WTC11 (cell line): Measurements from ENCODE around the gene PRELP. TPM values are rescaled to one million over a fixed set of nuclear protein-coding genes. Genes with fewer than 3 reads are reported as not detected.

Source experiments
- ATAC-seq: fragments of 200-7000 bp; cut with Tn5 transposase; 2 replicates; pipeline ENCODE4 v1.10.0; 2021; ENCODE audit warnings: mild to moderate bottlenecking, moderate library complexity
- CTCF ChIA-PET: fragments of 300-600 bp; sonication (Branson Sonifier 250); formaldehyde crosslinking; loops from one replicate; lab custom pipeline; 2021; ENCODE audit warnings: antibody characterized with exemption; lab: Charles Lee
- POLR2A ChIA-PET: fragments of 350-600 bp; sonication (Branson Sonifier 250); formaldehyde crosslinking; loops from one replicate; lab custom pipeline; 2021; ENCODE audit warnings: antibody characterized with exemption; lab: Charles Lee
- DNase-seq: peaks from one replicate; pipeline ENCODE4 v3.0.0; 2021; ENCODE audit warnings: low spot score
- H3K27ac Mint-ChIP-seq: 2 replicates; pipeline ENCODE4 v1.8.0; 2021; ENCODE audit warnings: mixed read lengths
- H3K27me3 Mint-ChIP-seq: 2 replicates; pipeline ENCODE4 v1.8.0; 2021; ENCODE audit warnings: low read depth, mild to moderate bottlenecking, moderate library complexity, mixed read lengths
- H3K36me3 Mint-ChIP-seq: 2 replicates; pipeline ENCODE4 v1.8.0; 2021; ENCODE audit warnings: mixed read lengths
- H3K4me1 Mint-ChIP-seq: 2 replicates; pipeline ENCODE4 v1.8.0; 2022; ENCODE audit warnings: mixed read lengths
- H3K4me3 Mint-ChIP-seq: 2 replicates; pipeline ENCODE4 v1.8.0; 2021; ENCODE audit warnings: mild to moderate bottlenecking, moderate library complexity, mixed read lengths
- H3K9me3 Mint-ChIP-seq: 2 replicates; pipeline ENCODE4 v1.8.0; 2021; ENCODE audit warnings: mixed read lengths
- ATF1 ChIP-seq: sonication (generic); formaldehyde crosslinking; IDR thresholded peaks from 2 replicates; pipeline ENCODE4 v1.8.1; 2023; ENCODE audit warnings: mild to moderate bottlenecking, moderate library complexity, missing genetic modification reagents
- E2F1 ChIP-seq: sonication (generic); formaldehyde crosslinking; IDR thresholded peaks from 2 replicates; pipeline ENCODE4 v1.8.0; 2022; ENCODE audit warnings: mild to moderate bottlenecking, missing genetic modification reagents
- ELF4 ChIP-seq: sonication (generic); formaldehyde crosslinking; IDR thresholded peaks from 2 replicates; pipeline ENCODE4 v1.8.1; 2022; ENCODE audit warnings: low read depth, mild to moderate bottlenecking, moderate library complexity, missing genetic modification reagents
- EMX1 ChIP-seq: fragments of 250-450 bp; sonication (Bioruptor Pico); IDR thresholded peaks from 2 replicates; pipeline ENCODE4 v1.8.0; 2021; ENCODE audit warnings: mild to moderate bottlenecking
- ETV6 ChIP-seq: sonication (generic); formaldehyde crosslinking; IDR thresholded peaks from 2 replicates; pipeline ENCODE4 v1.8.1; 2022; ENCODE audit warnings: mild to moderate bottlenecking, missing genetic modification reagents
- HMGA2 ChIP-seq: fragments of 250-450 bp; sonication (Bioruptor Pico); IDR thresholded peaks from 2 replicates; pipeline ENCODE4 v1.4.0; 2021; ENCODE audit warnings: mild to moderate bottlenecking, moderate library complexity
- JAZF1 ChIP-seq: fragments of 250-450 bp; sonication (Bioruptor Pico); IDR thresholded peaks from 2 replicates; pipeline ENCODE4 v1.9.0; 2021; ENCODE audit warnings: moderate library complexity, mild to moderate bottlenecking, inconsistent platforms
- MYBL2 ChIP-seq: sonication (generic); formaldehyde crosslinking; IDR thresholded peaks from 2 replicates; pipeline ENCODE4 v1.8.1; 2023; ENCODE audit warnings: mild to moderate bottlenecking, moderate library complexity, missing genetic modification reagents
- NFATC4 ChIP-seq: fragments of 250-450 bp; sonication (Bioruptor Pico); IDR thresholded peaks from 2 replicates; pipeline ENCODE4 v1.9.0; 2021; ENCODE audit warnings: mild to moderate bottlenecking
- NR1H2 ChIP-seq: sonication (generic); formaldehyde crosslinking; IDR thresholded peaks from 2 replicates; pipeline ENCODE4 v1.9.0; 2021; ENCODE audit warnings: mild to moderate bottlenecking, moderate library complexity, missing genetic modification reagents
- NR2C2 ChIP-seq: sonication (generic); formaldehyde crosslinking; IDR thresholded peaks from 2 replicates; pipeline ENCODE4 v1.8.0; 2022; ENCODE audit warnings: mild to moderate bottlenecking, missing genetic modification reagents
- RORB ChIP-seq: fragments of 250-450 bp; sonication (Bioruptor Pico); IDR thresholded peaks from 2 replicates; pipeline ENCODE4 v1.9.0; 2021; ENCODE audit warnings: mild to moderate bottlenecking
- SMAD4 ChIP-seq: sonication (generic); formaldehyde crosslinking; IDR thresholded peaks from 2 replicates; pipeline ENCODE4 v1.8.0; 2022; ENCODE audit warnings: mild to moderate bottlenecking, missing genetic modification reagents
- TEAD1 ChIP-seq: sonication (generic); formaldehyde crosslinking; IDR thresholded peaks from 2 replicates; pipeline ENCODE4 v1.8.0; 2022; ENCODE audit warnings: mild to moderate bottlenecking, missing genetic modification reagents
- ZNF532 ChIP-seq: fragments of 250-450 bp; sonication (Bioruptor Pico); IDR thresholded peaks from 2 replicates; pipeline ENCODE4 v1.9.0; 2021; ENCODE audit warnings: mild to moderate bottlenecking, borderline replicate concordance
- total RNA-seq: library from RNA; stranded (reverse); gene quantifications from 3 replicates; pipeline ENCODE4 v1.2.3, GENCODE V29; 2021
- TF ChIP-seq, protein P1 (sequence below): sonication (generic); formaldehyde crosslinking; IDR thresholded peaks from 2 replicates; pipeline ENCODE4 v1.8.0; 2022; ENCODE audit warnings: mild to moderate bottlenecking, missing genetic modification reagents
- TF ChIP-seq, protein P2 (sequence below): fragments of 250-450 bp; sonication (Bioruptor Pico); IDR thresholded peaks from 2 replicates; pipeline ENCODE4 v1.9.0; 2021; ENCODE audit warnings: moderate library complexity, mild to moderate bottlenecking, inconsistent platforms, borderline replicate concordance
- TF ChIP-seq, protein P3 (sequence below): fragments of 250-450 bp; sonication (Bioruptor Pico); IDR thresholded peaks from 2 replicates; pipeline ENCODE4 v1.8.0; 2021; ENCODE audit warnings: mild to moderate bottlenecking
- TF ChIP-seq, protein P4 (sequence below): sonication (generic); formaldehyde crosslinking; conservative IDR thresholded peaks from 2 replicates; pipeline ENCODE4 v1.8.1; 2023; ENCODE audit warnings: mild to moderate bottlenecking, low read depth, missing genetic modification reagents, moderate library complexity
- TF ChIP-seq, protein P5 (sequence below): sonication (generic); formaldehyde crosslinking; IDR thresholded peaks from 2 replicates; pipeline ENCODE4 v1.8.1; 2023; ENCODE audit warnings: mild to moderate bottlenecking, missing genetic modification reagents

PRELP gene
- total RNA-seq, 1 experiment from 2014 or later, result 0.17 TPM

DNA sequence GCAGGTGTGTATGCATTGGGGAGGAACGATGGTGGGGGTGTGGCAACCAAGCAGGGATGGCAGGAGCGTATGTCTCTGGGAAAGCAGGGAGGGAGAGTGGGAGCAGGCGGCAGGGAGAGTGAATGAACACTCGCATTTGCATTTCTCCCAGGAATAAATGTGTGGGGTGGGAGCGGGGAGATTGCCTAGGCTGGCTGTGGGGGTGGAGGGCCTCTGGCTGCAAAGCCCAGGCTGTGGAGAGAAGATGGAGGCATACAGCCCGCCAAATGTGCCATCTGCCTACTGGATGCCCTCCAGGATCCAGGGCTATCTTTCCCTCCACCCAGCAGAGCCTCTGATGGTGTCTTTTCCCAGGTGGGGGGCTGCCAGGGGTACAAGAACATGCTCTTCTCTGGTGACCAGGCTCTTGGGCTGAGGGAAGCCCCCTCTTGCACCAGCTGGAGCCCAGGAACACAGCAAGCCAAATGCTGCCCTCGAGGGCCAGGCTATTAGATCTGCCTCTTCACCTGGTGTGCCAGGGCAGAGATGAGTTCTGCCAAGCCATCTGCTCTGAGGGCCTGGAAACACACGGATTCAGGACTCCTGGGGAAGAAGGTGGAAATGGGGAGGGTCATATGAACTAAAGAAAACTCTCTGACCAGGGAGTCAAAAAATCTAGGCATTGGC lies 16.6 kb downstream of the PRELP start:
- H3K4me3 Mint-ChIP-seq, result no peak overlapping the region
- POLR2A ChIA-PET, result no interaction called here
- H3K27ac Mint-ChIP-seq, result no peak overlapping the region

DNA sequence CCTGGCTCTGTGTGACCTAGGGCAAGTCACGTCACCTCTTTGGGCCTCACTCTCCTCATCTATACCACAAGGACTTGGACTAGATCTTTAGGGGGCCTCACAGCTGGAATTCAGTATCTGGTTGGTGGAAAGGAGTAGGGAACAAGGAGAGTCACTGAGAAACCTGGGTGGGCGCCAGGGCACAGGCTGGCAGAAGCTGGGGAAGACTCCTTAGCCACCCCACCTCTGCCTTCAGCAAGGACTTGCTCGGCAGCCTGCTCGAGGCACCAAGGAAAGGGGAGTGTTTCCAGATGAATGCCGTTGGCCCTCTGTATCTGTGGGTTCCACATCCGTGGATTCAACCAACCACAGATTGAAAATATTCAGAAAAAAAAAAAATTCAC lies 17.1 kb downstream of the PRELP start:
- no peak for TF ChIP-seq RORB (CRISPR knock-in tag)
- TF ChIP-seq ZNF532 (CRISPR knock-in tag), result no peak
- no peak for TF ChIP-seq ATF1 (CRISPR knock-in tag)
- TF ChIP-seq, protein P1, sequence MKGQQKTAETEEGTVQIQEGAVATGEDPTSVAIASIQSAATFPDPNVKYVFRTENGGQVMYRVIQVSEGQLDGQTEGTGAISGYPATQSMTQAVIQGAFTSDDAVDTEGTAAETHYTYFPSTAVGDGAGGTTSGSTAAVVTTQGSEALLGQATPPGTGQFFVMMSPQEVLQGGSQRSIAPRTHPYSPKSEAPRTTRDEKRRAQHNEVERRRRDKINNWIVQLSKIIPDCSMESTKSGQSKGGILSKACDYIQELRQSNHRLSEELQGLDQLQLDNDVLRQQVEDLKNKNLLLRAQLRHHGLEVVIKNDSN (CRISPR knock-in tag), result no peak
- no peak for TF ChIP-seq ELF4 (CRISPR knock-in tag)
- TF ChIP-seq, all 79 proteins: peak for 0
- ChIA-PET POLR2A (no interaction called here), CTCF (interaction anchor here (1.5 to 1.6 kb wide), 3 partner anchors 11 to 152 kb away, joined by 6 to 11 read pairs (median 7); no protein-coding TSS in a partner anchor)
- no peak overlapping the region for H3K27ac Mint-ChIP-seq
- H3K4me1 Mint-ChIP-seq, result peaks cover 23% of the 10 kb centered on the region
- H3K36me3 Mint-ChIP-seq, result no peaks in the 10 kb centered on the region
- ATAC-seq (no peak), DNase-seq (no peak)
- H3K4me3 Mint-ChIP-seq, result no peak overlapping the region
- H3K9me3 Mint-ChIP-seq, result no peaks in the 10 kb centered on the region
- peaks cover 3% of the 10 kb centered on the region for H3K27me3 Mint-ChIP-seq

More for the DNA sequence above, 16.6 kb downstream of the PRELP start:
- Mint-ChIP-seq H3K9me3 (no peaks in the 10 kb centered on the region), H3K4me1 (peaks cover 24% of the 10 kb centered on the region), H3K27me3 (peaks cover 3% of the 10 kb centered on the region), H3K36me3 (no peaks in the 10 kb centered on the region)
- CTCF ChIA-PET, result interaction anchor here (0.9 kb wide), 1 partner anchor 150 kb away, joined by 3 read pairs; no protein-coding TSS in a partner anchor
- DNase-seq (no peak), ATAC-seq (no peak)
- TF ChIP-seq, protein P2, sequence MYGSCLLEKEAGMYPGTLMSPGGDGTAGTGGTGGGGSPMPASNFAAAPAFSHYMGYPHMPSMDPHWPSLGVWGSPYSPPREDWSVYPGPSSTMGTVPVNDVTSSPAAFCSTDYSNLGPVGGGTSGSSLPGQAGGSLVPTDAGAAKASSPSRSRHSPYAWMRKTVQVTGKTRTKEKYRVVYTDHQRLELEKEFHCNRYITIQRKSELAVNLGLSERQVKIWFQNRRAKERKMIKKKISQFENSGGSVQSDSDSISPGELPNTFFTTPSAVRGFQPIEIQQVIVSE (CRISPR knock-in tag), result no peak
- no peak for TF ChIP-seq NFATC4 (CRISPR knock-in tag)
- TF ChIP-seq EMX1 (CRISPR knock-in tag), result no peak
- TF ChIP-seq, protein P3, sequence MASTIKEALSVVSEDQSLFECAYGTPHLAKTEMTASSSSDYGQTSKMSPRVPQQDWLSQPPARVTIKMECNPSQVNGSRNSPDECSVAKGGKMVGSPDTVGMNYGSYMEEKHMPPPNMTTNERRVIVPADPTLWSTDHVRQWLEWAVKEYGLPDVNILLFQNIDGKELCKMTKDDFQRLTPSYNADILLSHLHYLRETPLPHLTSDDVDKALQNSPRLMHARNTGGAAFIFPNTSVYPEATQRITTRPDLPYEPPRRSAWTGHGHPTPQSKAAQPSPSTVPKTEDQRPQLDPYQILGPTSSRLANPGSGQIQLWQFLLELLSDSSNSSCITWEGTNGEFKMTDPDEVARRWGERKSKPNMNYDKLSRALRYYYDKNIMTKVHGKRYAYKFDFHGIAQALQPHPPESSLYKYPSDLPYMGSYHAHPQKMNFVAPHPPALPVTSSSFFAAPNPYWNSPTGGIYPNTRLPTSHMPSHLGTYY (CRISPR knock-in tag), result no peak
- no peak for TF ChIP-seq E2F1 (CRISPR knock-in tag)
- no peak for TF ChIP-seq NR1H2

DNA sequence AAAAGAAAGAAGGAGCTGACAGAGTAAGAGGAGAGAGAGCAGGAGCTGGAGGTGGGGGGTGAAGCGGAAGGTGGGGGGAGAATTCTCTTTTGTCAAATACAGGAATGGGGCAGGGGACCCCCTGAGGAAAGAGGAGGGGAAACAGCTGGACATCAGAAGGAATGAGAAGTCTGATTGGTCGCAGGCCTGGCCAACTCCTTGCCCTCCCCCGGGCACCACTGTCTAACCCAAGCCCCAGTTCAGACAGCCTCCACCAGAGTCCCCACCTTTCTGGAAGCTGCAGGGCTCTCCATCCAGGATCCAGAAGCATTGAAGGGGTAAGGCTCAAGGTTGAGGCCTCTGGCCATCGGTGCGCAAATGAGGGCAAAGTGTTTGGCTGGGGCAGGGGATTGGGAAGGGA lies 18.3 kb downstream of the PRELP start, which contains the start of gene OPTC:
OPTC (plus strand) TSS at position 253 of the 400 bp plus-strand sequence. CDS start 1,853 bp downstream, outside the sequence.
- Mint-ChIP-seq H3K9me3 (no peaks in the 10 kb centered on the region), H3K36me3 (no peaks in the 10 kb centered on the region), H3K4me1 (peaks cover 23% of the 10 kb centered on the region), H3K27me3 (peaks cover 3% of the 10 kb centered on the region), H3K27ac (no peak within 1 kb of the TSS), H3K4me3 (no peak within 1 kb of the TSS)
- DNase-seq, result no peak
- ChIA-PET CTCF (interaction anchor here (0.5 to 1.6 kb wide), 12 partner anchors 10 to 426 kb away, joined by 3 to 11 read pairs (median 4); no protein-coding TSS in a partner anchor), POLR2A (interaction anchor here (0.6 kb wide), 1 partner anchor 438 kb away, joined by 4 read pairs; no protein-coding TSS in a partner anchor)
- ATAC-seq, result peak; percentile 55
- no peak for TF ChIP-seq JAZF1
- TF ChIP-seq MYBL2 (CRISPR knock-in tag), result no peak
- TF ChIP-seq, protein P4, sequence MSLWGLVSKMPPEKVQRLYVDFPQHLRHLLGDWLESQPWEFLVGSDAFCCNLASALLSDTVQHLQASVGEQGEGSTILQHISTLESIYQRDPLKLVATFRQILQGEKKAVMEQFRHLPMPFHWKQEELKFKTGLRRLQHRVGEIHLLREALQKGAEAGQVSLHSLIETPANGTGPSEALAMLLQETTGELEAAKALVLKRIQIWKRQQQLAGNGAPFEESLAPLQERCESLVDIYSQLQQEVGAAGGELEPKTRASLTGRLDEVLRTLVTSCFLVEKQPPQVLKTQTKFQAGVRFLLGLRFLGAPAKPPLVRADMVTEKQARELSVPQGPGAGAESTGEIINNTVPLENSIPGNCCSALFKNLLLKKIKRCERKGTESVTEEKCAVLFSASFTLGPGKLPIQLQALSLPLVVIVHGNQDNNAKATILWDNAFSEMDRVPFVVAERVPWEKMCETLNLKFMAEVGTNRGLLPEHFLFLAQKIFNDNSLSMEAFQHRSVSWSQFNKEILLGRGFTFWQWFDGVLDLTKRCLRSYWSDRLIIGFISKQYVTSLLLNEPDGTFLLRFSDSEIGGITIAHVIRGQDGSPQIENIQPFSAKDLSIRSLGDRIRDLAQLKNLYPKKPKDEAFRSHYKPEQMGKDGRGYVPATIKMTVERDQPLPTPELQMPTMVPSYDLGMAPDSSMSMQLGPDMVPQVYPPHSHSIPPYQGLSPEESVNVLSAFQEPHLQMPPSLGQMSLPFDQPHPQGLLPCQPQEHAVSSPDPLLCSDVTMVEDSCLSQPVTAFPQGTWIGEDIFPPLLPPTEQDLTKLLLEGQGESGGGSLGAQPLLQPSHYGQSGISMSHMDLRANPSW, result no peak
- no peak for TF ChIP-seq ETV6 (CRISPR knock-in tag)
- no peak for TF ChIP-seq TEAD1
- no peak for TF ChIP-seq NR2C2
- TF ChIP-seq ATF1 (CRISPR knock-in tag), result no peak
- TF ChIP-seq, protein P5, sequence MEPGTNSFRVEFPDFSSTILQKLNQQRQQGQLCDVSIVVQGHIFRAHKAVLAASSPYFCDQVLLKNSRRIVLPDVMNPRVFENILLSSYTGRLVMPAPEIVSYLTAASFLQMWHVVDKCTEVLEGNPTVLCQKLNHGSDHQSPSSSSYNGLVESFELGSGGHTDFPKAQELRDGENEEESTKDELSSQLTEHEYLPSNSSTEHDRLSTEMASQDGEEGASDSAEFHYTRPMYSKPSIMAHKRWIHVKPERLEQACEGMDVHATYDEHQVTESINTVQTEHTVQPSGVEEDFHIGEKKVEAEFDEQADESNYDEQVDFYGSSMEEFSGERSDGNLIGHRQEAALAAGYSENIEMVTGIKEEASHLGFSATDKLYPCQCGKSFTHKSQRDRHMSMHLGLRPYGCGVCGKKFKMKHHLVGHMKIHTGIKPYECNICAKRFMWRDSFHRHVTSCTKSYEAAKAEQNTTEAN (CRISPR knock-in tag), result no peak
- TF ChIP-seq HMGA2 (CRISPR knock-in tag), result no peak
- TF ChIP-seq SMAD4, result no peak
